Mucosa of rectum (tissue), 2 donors: ENCODE measurements around the gene TRPM8.
"Not testable (repeated sequence)": the region's sequence is repeated elsewhere in the genome, so short reads cannot be mapped to it uniquely, and the experiment has no call there.

ENCODE experiments used
- H3K27ac ChIP-seq, 2 donors: one replicate each; pipeline ENCODE4 v1.7.0; 2013; ENCODE audit warnings: inconsistent platforms in 2 of 2, low read depth in 2 of 2, low read length in 2 of 2
- H3K27me3 ChIP-seq, 2 donors: one replicate each; pipeline ENCODE4 v1.7.0; 2013; ENCODE audit warnings: low read length in 2 of 2; ENCODE audit not compliant: control insufficient read depth in 2 of 2, insufficient read depth in 2 of 2
- H3K36me3 ChIP-seq, 2 donors: one replicate each; pipeline ENCODE4 v1.7.0; 2013; ENCODE audit warnings: low read length in 2 of 2; ENCODE audit not compliant: control insufficient read depth in 2 of 2, insufficient read depth in 2 of 2
- H3K4me1 ChIP-seq, 2 donors: one replicate each; pipeline ENCODE4 v1.7.0; 2013; ENCODE audit warnings: low read length in 2 of 2, mild to moderate bottlenecking in 1 of 2; ENCODE audit not compliant: control insufficient read depth in 2 of 2, insufficient read depth in 2 of 2
- H3K4me3 ChIP-seq, 2 donors: one replicate each; pipeline ENCODE4 v1.7.0; 2013; ENCODE audit warnings: low read length in 2 of 2
- H3K9ac ChIP-seq, 2 donors: one replicate each; pipeline ENCODE4 v1.7.0; 2013; ENCODE audit warnings: low read length in 2 of 2, low read depth in 1 of 2, mild to moderate bottlenecking in 1 of 2
- H3K9me3 ChIP-seq, 2 donors: one replicate each; pipeline ENCODE4 v1.7.0; 2013; ENCODE audit warnings: low read length in 2 of 2; ENCODE audit not compliant: control insufficient read depth in 2 of 2
- donor health status: healthy.
- donor health status: Normal muscosa, but diverticular disease.

Gene TRPM8

DNA sequence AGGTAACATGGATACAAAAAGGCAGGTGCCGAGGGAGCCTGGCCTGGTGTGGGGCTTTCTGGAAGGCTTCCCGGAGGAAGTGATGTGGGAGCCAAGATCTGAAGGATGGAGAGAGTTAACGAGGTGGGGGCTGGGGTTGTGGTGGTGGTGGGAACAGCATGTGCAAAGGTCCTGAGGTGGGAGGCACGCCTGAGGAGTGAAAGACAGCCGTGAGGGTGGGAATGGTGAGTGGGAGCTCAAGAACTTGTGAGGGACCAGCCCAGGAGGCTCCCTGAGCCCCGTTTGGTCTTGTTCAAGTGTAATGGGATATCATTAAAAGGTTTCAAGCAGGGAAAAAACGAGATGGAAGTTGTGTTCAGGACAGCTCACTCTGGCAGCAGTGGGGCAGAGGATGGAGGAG lies 35.2 kb downstream of the TRPM8 start:
- Histone ChIP-seq H3K9ac (no peak overlapping the region), H3K36me3 (no peaks in the 10 kb centered on the region), H3K4me3 (no peak overlapping the region), H3K27ac (no peak overlapping the region), H3K9me3 (no peaks in the 10 kb centered on the region), H3K4me1 (no peaks in the 10 kb centered on the region), H3K27me3 (peaks cover 0 to 3% of the 10 kb centered on the region in 2 donors)

GRCh38 chr2:233953087-233953801 lies 36.1 kb downstream of the TRPM8 start:
- Histone ChIP-seq H3K27me3 (peaks cover 0 to 3% of the 10 kb centered on the region in 2 donors), H3K27ac (no peak overlapping the region), H3K36me3 (no peaks in the 10 kb centered on the region), H3K9me3 (no peaks in the 10 kb centered on the region), H3K9ac (no peak overlapping the region), H3K4me1 (no peaks in the 10 kb centered on the region), H3K4me3 (no peak overlapping the region)

DNA sequence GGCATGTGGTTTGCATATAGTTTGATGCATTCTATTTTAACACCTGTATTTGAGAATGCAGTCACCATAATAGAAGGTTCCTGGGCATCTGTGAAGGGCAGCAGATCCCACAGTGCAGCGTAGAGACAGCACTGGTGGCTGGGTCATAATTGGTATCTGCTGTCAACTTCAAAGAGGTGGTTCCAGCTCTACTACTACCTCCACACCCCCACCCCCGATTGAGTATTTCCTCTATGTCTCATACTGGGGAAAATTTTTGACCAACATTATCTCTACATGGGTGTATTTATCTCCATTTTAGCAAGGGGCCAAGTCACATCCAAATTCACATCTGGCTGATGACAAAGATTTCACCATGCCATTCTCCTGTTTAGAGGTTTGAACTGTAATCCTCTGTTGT lies 43.0 kb downstream of the TRPM8 start:
- H3K27me3 ChIP-seq: no peaks in the 10 kb centered on the region
- H3K9me3 ChIP-seq: no peaks in the 10 kb centered on the region
- H3K4me1 ChIP-seq: no peaks in the 10 kb centered on the region
- no peak overlapping the region for H3K9ac ChIP-seq
- no peaks in the 10 kb centered on the region for H3K36me3 ChIP-seq
- H3K27ac ChIP-seq: no peak overlapping the region
- no peak overlapping the region for H3K4me3 ChIP-seq

- no peak overlapping the region for H3K9ac ChIP-seq
- H3K9me3 ChIP-seq: no peaks in the 10 kb centered on the region
- no peaks in the 10 kb centered on the region for H3K27me3 ChIP-seq
- no peak overlapping the region for H3K4me3 ChIP-seq
- no peaks in the 10 kb centered on the region for H3K4me1 ChIP-seq
- H3K27ac ChIP-seq: no peak overlapping the region
- no peaks in the 10 kb centered on the region for H3K36me3 ChIP-seq
Measured at GRCh38 chr2:233961905-233962304, 44.7 kb downstream of the TRPM8 start.

DNA sequence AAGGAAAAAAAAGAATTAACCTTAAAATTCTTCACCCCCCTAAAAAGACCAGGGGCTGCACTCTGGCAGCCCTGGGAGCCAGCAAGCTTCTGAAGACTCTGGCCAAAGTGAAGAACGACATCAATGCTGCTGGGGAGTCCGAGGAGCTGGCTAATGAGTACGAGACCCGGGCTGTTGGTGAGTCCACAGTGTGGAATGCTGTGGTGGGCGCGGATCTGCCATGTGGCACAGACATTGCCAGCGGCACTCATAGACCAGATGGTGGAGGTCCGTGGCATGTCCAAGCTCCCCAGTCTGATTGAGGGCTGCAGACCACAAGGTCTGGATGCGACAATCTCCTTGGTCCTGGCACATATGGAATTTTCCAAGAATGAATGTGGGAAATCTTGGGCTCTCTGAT lies 47.4 kb downstream of the TRPM8 start:
- H3K4me3 ChIP-seq: no peak overlapping the region
- H3K9me3 ChIP-seq: no peaks in the 10 kb centered on the region
- peaks cover 0 to 2% of the 10 kb centered on the region in 2 donors for H3K27me3 ChIP-seq
- no peak overlapping the region for H3K9ac ChIP-seq
- no peaks in the 10 kb centered on the region for H3K36me3 ChIP-seq
- H3K27ac ChIP-seq: no peak overlapping the region
- no peaks in the 10 kb centered on the region for H3K4me1 ChIP-seq

DNA sequence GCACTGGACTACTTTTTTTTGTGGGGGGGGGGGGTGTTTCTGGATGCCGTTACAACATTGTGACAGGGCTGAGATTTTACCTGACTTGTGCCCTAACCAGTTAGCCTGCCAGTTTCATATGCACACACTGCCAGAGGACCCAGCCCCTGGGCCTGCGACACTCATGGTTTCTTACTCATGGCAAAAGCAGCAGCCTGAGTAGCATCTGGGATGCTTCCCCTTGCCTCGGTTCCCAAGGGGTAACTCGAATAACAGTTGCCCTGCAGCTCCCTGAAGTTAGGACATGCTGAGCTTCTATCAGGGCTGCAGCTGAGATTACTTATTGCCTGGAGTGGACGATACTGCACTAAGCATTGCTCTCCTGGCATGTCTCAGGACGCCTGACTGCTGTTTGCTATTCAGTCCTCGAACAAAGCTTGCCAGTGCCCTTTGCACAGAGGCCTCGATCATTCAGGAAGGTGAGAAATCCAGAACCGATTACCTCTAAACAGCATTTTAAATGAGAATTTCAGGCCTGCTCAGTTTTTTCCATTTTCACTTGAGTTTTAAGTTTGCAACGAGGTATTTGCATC lies 47.9 kb downstream of the TRPM8 start:
- Histone ChIP-seq H3K4me1 (no peaks in the 10 kb centered on the region), H3K4me3 (no peak overlapping the region), H3K9me3 (no peaks in the 10 kb centered on the region), H3K27me3 (peaks cover 0 to 2% of the 10 kb centered on the region in 2 donors), H3K9ac (no peak overlapping the region), H3K36me3 (no peaks in the 10 kb centered on the region), H3K27ac (no peak overlapping the region)

DNA sequence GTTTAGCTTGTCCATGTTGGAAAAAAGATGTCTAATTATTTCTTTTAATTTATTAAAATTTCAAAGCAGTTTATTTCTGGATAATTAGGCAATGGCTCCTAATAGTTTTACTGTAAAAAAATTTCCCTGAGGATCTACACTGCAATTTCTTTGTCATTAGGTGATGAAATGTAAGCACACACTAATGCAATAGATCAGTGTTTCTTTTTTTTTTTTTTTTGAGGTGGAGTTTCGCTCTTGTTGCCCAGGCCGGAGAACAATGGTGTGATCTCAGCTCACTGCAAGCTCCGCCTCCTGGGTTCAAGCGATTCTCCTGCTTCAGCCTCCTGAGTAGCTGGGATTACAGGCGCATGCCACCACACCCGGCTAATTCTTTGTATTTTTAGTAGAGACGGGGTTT lies 48.5 kb downstream of the TRPM8 start:
- not testable (repeated sequence) for H3K4me1 ChIP-seq, H3K36me3 ChIP-seq, H3K27ac ChIP-seq, H3K27me3 ChIP-seq, H3K4me3 ChIP-seq, H3K9ac ChIP-seq, H3K9me3 ChIP-seq

DNA sequence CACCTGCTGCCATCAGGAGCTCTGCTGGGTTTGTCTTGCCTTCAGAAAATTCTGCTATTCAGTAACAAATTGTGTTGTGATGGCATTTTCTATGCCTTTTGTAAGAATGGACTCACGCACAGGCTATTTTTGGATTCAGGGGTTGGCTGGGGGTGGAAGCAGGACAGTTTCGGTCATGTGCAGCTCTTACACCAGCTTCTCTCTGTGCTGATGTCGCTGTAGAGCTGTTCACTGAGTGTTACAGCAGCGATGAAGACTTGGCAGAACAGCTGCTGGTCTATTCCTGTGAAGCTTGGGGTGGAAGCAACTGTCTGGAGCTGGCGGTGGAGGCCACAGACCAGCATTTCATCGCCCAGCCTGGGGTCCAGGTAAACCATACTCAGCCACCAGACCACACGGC lies 49.2 kb downstream of the TRPM8 start:
- no peak overlapping the region for H3K4me3 ChIP-seq
- no peaks in the 10 kb centered on the region for H3K4me1 ChIP-seq
- H3K27ac ChIP-seq: no peak overlapping the region
- no peaks in the 10 kb centered on the region for H3K36me3 ChIP-seq
- no peaks in the 10 kb centered on the region for H3K9me3 ChIP-seq
- no peak overlapping the region for H3K9ac ChIP-seq
- H3K27me3 ChIP-seq: peaks cover 0 to 2% of the 10 kb centered on the region in 2 donors

GRCh38 chr2:233967164-233967563 lies 50.0 kb downstream of the TRPM8 start:
- H3K9me3 ChIP-seq: no peaks in the 10 kb centered on the region
- H3K4me3 ChIP-seq: no peak overlapping the region
- H3K27ac ChIP-seq: no peak overlapping the region
- peaks cover 0 to 2% of the 10 kb centered on the region in 2 donors for H3K27me3 ChIP-seq
- H3K4me1 ChIP-seq: no peaks in the 10 kb centered on the region
- no peaks in the 10 kb centered on the region for H3K36me3 ChIP-seq
- no peak overlapping the region for H3K9ac ChIP-seq

DNA sequence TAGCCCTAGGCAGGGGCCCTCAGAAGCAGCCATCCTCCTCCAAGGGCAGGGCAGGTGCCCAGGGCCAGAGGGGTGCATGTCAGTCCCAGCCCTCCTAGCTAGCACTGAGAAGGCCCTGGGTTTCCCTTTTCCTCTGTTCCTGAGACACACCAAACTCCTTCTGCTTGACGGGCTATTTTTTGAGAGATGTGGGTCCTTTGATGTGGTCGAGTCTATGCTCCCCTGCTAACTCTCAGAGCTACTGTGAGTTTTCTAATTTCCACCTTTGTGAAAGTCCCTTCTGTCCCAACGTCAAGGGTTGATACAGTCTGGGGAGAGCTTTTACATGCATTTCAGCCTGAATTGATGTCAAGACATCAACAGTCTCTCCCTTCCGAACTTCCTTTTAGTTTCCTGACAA lies 51.4 kb downstream of the TRPM8 start:
- H3K4me3 ChIP-seq: no peak overlapping the region
- H3K4me1 ChIP-seq: no peaks in the 10 kb centered on the region
- H3K9me3 ChIP-seq: no peaks in the 10 kb centered on the region
- H3K9ac ChIP-seq: no peak overlapping the region
- H3K36me3 ChIP-seq: no peaks in the 10 kb centered on the region
- H3K27me3 ChIP-seq: peaks cover 0 to 2% of the 10 kb centered on the region in 2 donors
- no peak overlapping the region for H3K27ac ChIP-seq
